Endothelial cell of umbilical vein (primary cell): ENCODE measurements around the gene RGS9BP. TPM values are rescaled to one million over a fixed set of nuclear protein-coding genes. Genes with fewer than 3 reads are reported as not detected.

Experiments used
- BruUV-seq: library from RNA; stranded (reverse); fragments of 400-500 nt; replicated peaks from 2 replicates; lab custom pipeline; 2021; lab: Mats Ljungman, UMichigan
- CTCF ChIA-PET: fragments of 300-600, 350-600 bp; sonication (Branson Sonifier 250); formaldehyde crosslinking; loops from one replicate; lab custom pipeline; 2021; ENCODE audit warnings: antibody characterized with exemption, inconsistent platforms; lab: Charles Lee
- POLR2A ChIA-PET: fragments of 300-600, 350-600 bp; sonication (Branson Sonifier 250); formaldehyde crosslinking; loops from one replicate; lab custom pipeline; 2021; ENCODE audit warnings: antibody characterized with exemption, inconsistent platforms; lab: Charles Lee
- DNase-seq: peaks from one replicate; pipeline ENCODE4 v3.0.0-alpha.2; 2011; ENCODE audit warnings: low read depth, low spot score
- FAIRE-seq: peaks from 2 replicates; lab custom pipeline; 2011; peaks lifted over from hg19 to GRCh38; lab: Jason Lieb, UNC
- H2AFZ ChIP-seq: 2 replicates; pipeline ENCODE4 v1.6.0; 2012; ENCODE audit warnings: low read depth, low read length, control low read depth, inconsistent platforms
- H3K27ac ChIP-seq: 2 replicates; pipeline ENCODE4 v1.5.1; 2011; ENCODE audit warnings: low read depth, mild to moderate bottlenecking, control low read depth, low read length, moderate library complexity; ENCODE audit not compliant: insufficient read depth
- H3K27me3 ChIP-seq, 2 experiments: 2 replicates each; pipeline versions ENCODE4 v1.6.0 to v1.6.1; 2011; ENCODE audit warnings: low read length in 2 of 2, mixed read lengths in 1 of 2; ENCODE audit not compliant: control insufficient read depth in 2 of 2, insufficient read depth in 2 of 2
- H3K36me3 ChIP-seq, 2 experiments: 2 replicates in 1 of 2; 3 replicates in 1 of 2; pipeline ENCODE4 v1.5.1; 2011; ENCODE audit warnings: low read length in 2 of 2, mild to moderate bottlenecking in 1 of 2, moderate library complexity in 1 of 2; ENCODE audit not compliant: control insufficient read depth in 2 of 2, insufficient read depth in 2 of 2; ENCODE audit errors: extremely low read depth in 1 of 2
- H3K4me1 ChIP-seq: 3 replicates; pipeline ENCODE4 v1.5.1; 2011; ENCODE audit warnings: mild to moderate bottlenecking, low read length; ENCODE audit not compliant: control insufficient read depth, insufficient read depth; ENCODE audit errors: extremely low read depth
- H3K4me2 ChIP-seq: 2 replicates; pipeline ENCODE4 v1.6.1; 2011; ENCODE audit warnings: low read length, control low read depth, mixed read lengths; ENCODE audit not compliant: insufficient read depth
- H3K4me3 ChIP-seq, 3 experiments: fragments of 200-600 bp in 1 of 3; sonication (generic), shearing (Covaris generic) in 1 of 3; replicated peaks in 1 of 3; 2 replicates each; pipeline ENCODE4 v1.5.1; 2011 to 2016; ENCODE audit warnings: control low read depth in 3 of 3, low read length in 3 of 3, mild to moderate bottlenecking in 2 of 3, inconsistent platforms in 1 of 3, low read depth in 1 of 3, moderate library complexity in 1 of 3; ENCODE audit not compliant: insufficient read depth in 1 of 3
- H3K79me2 ChIP-seq: 2 replicates; pipeline ENCODE4 v1.6.0; 2012; ENCODE audit warnings: low read length, inconsistent platforms; ENCODE audit not compliant: control insufficient read depth, insufficient read depth
- H3K9ac ChIP-seq: replicated peaks from 2 replicates; pipeline ENCODE3; 2011; ENCODE audit warnings: low read length, control low read depth; ENCODE audit not compliant: insufficient read depth; ENCODE audit errors: extremely low read depth
- H3K9me1 ChIP-seq: replicated peaks from 3 replicates; pipeline ENCODE4 v1.6.0; 2011; ENCODE audit warnings: mild to moderate bottlenecking, low read length; ENCODE audit not compliant: control insufficient read depth, insufficient read depth; ENCODE audit errors: extremely low read depth
- H3K9me3 ChIP-seq: replicated peaks from 2 replicates; pipeline ENCODE4 v1.5.1; 2012; ENCODE audit warnings: low read length, inconsistent platforms; ENCODE audit not compliant: control insufficient read depth, insufficient read depth
- H4K20me1 ChIP-seq: replicated peaks from 2 replicates; pipeline ENCODE3; 2011; ENCODE audit warnings: mild to moderate bottlenecking, low read length; ENCODE audit not compliant: control insufficient read depth, insufficient read depth; ENCODE audit errors: extremely low read depth
- EZH2 ChIP-seq: IDR thresholded peaks from 2 replicates; pipeline ENCODE4 v1.6.1; 2012; ENCODE audit warnings: borderline replicate concordance, low read depth, mild to moderate bottlenecking, moderate library complexity, low read length, inconsistent platforms; ENCODE audit not compliant: severe bottlenecking
- FOS ChIP-seq: IDR thresholded peaks from 2 replicates; pipeline ENCODE4 v1.6.1; 2011; ENCODE audit warnings: mild to moderate bottlenecking, low read length, moderate library complexity, borderline replicate concordance; ENCODE audit not compliant: insufficient read depth
- GATA2 ChIP-seq: IDR thresholded peaks from 2 replicates; pipeline ENCODE4 v1.7.0; 2011; ENCODE audit warnings: low read depth, mild to moderate bottlenecking, moderate library complexity, mixed read lengths, low read length; ENCODE audit not compliant: insufficient read length, insufficient read depth
- JUN ChIP-seq: IDR thresholded peaks from 2 replicates; pipeline ENCODE4 v1.6.1; 2011; ENCODE audit warnings: borderline replicate concordance, low read depth; ENCODE audit not compliant: insufficient read length, insufficient read depth
- MYC ChIP-seq: IDR thresholded peaks from one replicate; pipeline ENCODE4 v1.6.1; 2011; ENCODE audit warnings: mild to moderate bottlenecking, low read depth, low read length
- POLR2A ChIP-seq: IDR thresholded peaks from 2 replicates; pipeline ENCODE4 v1.6.1; 2012; ENCODE audit warnings: low read depth, mild to moderate bottlenecking, control low read depth, low read length
- POLR2AphosphoS5 ChIP-seq: IDR thresholded peaks from 2 replicates; pipeline ENCODE4 v1.6.1; 2012; ENCODE audit warnings: low read depth, mild to moderate bottlenecking, control low read depth, low read length, moderate library complexity; ENCODE audit not compliant: insufficient read depth
- dilution Hi-C: fragments of 300-500 bp; cut with MboI; formaldehyde crosslinking; loops from one replicate; pipeline ENCODE4 v1.15.0; 2019; ENCODE audit warnings: low sequenced_read_pairs; ENCODE audit not compliant: extremely low pct_ligation_motif_present
- intact Hi-C: fragments of 100-400 bp; cut with micrococcal nuclease; formaldehyde crosslinking; loops from one replicate; pipeline ENCODE4 v1.10.0; 2022
- polyA plus RNA-seq, 4 experiments: library from polyadenylated mRNA; depleted of rRNA in 3 of 4; stranded (reverse) in 3 of 4; unstranded in 1 of 4; fragments of >200 nt; gene quantifications; 2 replicates each; pipeline versions ENCODE4 v1.2.1 to v1.2.3, GENCODE V29; 2011 to 2012; ENCODE audit warnings: missing spikeins in 1 of 4
- total RNA-seq: library from RNA; stranded (reverse); gene quantifications from 2 replicates; pipeline ENCODE4 v1.2.3, GENCODE V29; 2021
- TF ChIP-seq, protein P1 (sequence below), 2 donors: IDR thresholded peaks; 1 replicate in 1 of 2; 2 replicates in 1 of 2; pipeline ENCODE4 v1.5.1; 2011; ENCODE audit warnings: low read length in 2 of 2, mild to moderate bottlenecking in 2 of 2, moderate library complexity in 2 of 2, control low read depth in 1 of 2, inconsistent platforms in 1 of 2, low read depth in 1 of 2; ENCODE audit not compliant: insufficient read depth in 1 of 2; ENCODE audit errors: extremely low read depth in 1 of 2
- TF ChIP-seq, protein P2 (sequence below): IDR thresholded peaks from 2 replicates; pipeline ENCODE4 v1.6.1; 2011; ENCODE audit not compliant: insufficient read depth, insufficient read length

RGS9BP gene
- total and polyA plus RNA-seq, 2 donors (not counting 3 experiments of a cell fraction or from before 2014, with no cell fraction given) = 0.15 TPM; not detected in 1

DNA sequence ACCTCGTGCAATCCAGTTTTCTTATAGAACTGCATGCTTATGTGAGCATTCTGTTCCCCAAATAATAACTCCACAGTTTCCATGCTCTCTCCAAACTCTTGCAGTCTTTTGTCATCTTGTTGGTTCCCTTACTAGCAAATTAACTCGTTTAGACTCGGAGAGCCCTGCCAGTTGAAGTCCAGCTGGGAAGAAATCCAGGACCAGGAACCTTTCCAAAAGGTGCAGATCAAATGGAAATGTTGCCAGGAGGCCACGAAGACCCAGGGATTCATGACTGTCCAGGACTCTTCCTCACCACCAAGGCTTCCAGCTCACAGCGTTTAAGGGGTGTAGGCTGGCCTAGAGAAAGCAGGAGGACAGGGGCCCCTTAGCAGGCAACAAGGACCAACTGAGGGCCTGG, 41.8 kb downstream of the RGS9BP start:
- no TSS peak for BruUV-seq
- H3K4me3 ChIP-seq = no peak overlapping the region
- H4K20me1 ChIP-seq = no peaks in the 10 kb centered on the region
- TF ChIP-seq JUN (no peak), POLR2A (no peak), EZH2 (no peak), POLR2AphosphoS5 (no peak), GATA2 (no peak), FOS (no peak), MYC (no peak)
- TF ChIP-seq, protein P1, sequence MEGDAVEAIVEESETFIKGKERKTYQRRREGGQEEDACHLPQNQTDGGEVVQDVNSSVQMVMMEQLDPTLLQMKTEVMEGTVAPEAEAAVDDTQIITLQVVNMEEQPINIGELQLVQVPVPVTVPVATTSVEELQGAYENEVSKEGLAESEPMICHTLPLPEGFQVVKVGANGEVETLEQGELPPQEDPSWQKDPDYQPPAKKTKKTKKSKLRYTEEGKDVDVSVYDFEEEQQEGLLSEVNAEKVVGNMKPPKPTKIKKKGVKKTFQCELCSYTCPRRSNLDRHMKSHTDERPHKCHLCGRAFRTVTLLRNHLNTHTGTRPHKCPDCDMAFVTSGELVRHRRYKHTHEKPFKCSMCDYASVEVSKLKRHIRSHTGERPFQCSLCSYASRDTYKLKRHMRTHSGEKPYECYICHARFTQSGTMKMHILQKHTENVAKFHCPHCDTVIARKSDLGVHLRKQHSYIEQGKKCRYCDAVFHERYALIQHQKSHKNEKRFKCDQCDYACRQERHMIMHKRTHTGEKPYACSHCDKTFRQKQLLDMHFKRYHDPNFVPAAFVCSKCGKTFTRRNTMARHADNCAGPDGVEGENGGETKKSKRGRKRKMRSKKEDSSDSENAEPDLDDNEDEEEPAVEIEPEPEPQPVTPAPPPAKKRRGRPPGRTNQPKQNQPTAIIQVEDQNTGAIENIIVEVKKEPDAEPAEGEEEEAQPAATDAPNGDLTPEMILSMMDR (IDR thresholded peaks at IDR 0.05; ENCODE audit: extremely low read depth in 1 of 2, insufficient read depth in 1 of 2, low read depth in 1 of 2, low read length in 2 of 2) = no peak
- TF ChIP-seq, protein P2, sequence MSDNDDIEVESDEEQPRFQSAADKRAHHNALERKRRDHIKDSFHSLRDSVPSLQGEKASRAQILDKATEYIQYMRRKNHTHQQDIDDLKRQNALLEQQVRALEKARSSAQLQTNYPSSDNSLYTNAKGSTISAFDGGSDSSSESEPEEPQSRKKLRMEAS = no peak
- H3K9me3 ChIP-seq = no peaks in the 10 kb centered on the region
- H3K36me3 ChIP-seq = peaks cover 0 to 2% of the 10 kb centered on the region in 2 experiments
- DNase-seq (no peak), FAIRE-seq (no peak)
- no peak overlapping the region for H3K4me2 ChIP-seq
- CTCF ChIA-PET = no interaction called here
- H3K79me2 ChIP-seq = no peaks in the 10 kb centered on the region
- no peaks in the 10 kb centered on the region for H3K27me3 ChIP-seq
- POLR2A ChIA-PET = no interaction called here
- intact Hi-C loops (no loop called here), dilution Hi-C loops (no loop called here)
- no peak overlapping the region for H3K27ac ChIP-seq
- no peaks in the 10 kb centered on the region for H3K4me1 ChIP-seq
- H3K9ac ChIP-seq = no peak overlapping the region
- no peaks in the 10 kb centered on the region for H3K9me1 ChIP-seq
- H2AFZ ChIP-seq = no peak overlapping the region
